Endothelial cell of umbilical vein (primary cell): ENCODE data around the gene DGKI. TPM values are rescaled to one million over a fixed set of nuclear protein-coding genes. Genes with fewer than 3 reads are reported as not detected.

Source experiments
- BruUV-seq: library from RNA; stranded (reverse); fragments of 400-500 nt; replicated peaks from 2 replicates; lab custom pipeline; 2021; lab: Mats Ljungman, UMichigan
- CTCF ChIA-PET: fragments of 300-600, 350-600 bp; sonication (Branson Sonifier 250); formaldehyde crosslinking; loops from one replicate; lab custom pipeline; 2021; ENCODE audit warnings: antibody characterized with exemption, inconsistent platforms; lab: Charles Lee
- POLR2A ChIA-PET: fragments of 300-600, 350-600 bp; sonication (Branson Sonifier 250); formaldehyde crosslinking; loops from one replicate; lab custom pipeline; 2021; ENCODE audit warnings: antibody characterized with exemption, inconsistent platforms; lab: Charles Lee
- DNase-seq: peaks from one replicate; pipeline ENCODE4 v3.0.0-alpha.2; 2011; ENCODE audit warnings: low read depth, low spot score
- FAIRE-seq: peaks from 2 replicates; lab custom pipeline; 2011; peaks lifted over from hg19 to GRCh38; lab: Jason Lieb, UNC
- H2AFZ ChIP-seq: 2 replicates; pipeline ENCODE4 v1.6.0; 2012; ENCODE audit warnings: low read depth, low read length, control low read depth, inconsistent platforms
- H3K27ac ChIP-seq: 2 replicates; pipeline ENCODE4 v1.5.1; 2011; ENCODE audit warnings: low read depth, mild to moderate bottlenecking, control low read depth, low read length, moderate library complexity; ENCODE audit not compliant: insufficient read depth
- H3K27me3 ChIP-seq, 2 experiments: 2 replicates each; pipeline versions ENCODE4 v1.6.0 to v1.6.1; 2011; ENCODE audit warnings: low read length in 2 of 2, mixed read lengths in 1 of 2; ENCODE audit not compliant: control insufficient read depth in 2 of 2, insufficient read depth in 2 of 2
- H3K36me3 ChIP-seq, 2 experiments: 2 replicates in 1 of 2; 3 replicates in 1 of 2; pipeline ENCODE4 v1.5.1; 2011; ENCODE audit warnings: low read length in 2 of 2, mild to moderate bottlenecking in 1 of 2, moderate library complexity in 1 of 2; ENCODE audit not compliant: control insufficient read depth in 2 of 2, insufficient read depth in 2 of 2; ENCODE audit errors: extremely low read depth in 1 of 2
- H3K4me1 ChIP-seq: 3 replicates; pipeline ENCODE4 v1.5.1; 2011; ENCODE audit warnings: mild to moderate bottlenecking, low read length; ENCODE audit not compliant: control insufficient read depth, insufficient read depth; ENCODE audit errors: extremely low read depth
- H3K4me2 ChIP-seq: 2 replicates; pipeline ENCODE4 v1.6.1; 2011; ENCODE audit warnings: low read length, control low read depth, mixed read lengths; ENCODE audit not compliant: insufficient read depth
- H3K4me3 ChIP-seq, 3 experiments: fragments of 200-600 bp in 1 of 3; sonication (generic), shearing (Covaris generic) in 1 of 3; replicated peaks in 1 of 3; 2 replicates each; pipeline ENCODE4 v1.5.1; 2011 to 2016; ENCODE audit warnings: control low read depth in 3 of 3, low read length in 3 of 3, mild to moderate bottlenecking in 2 of 3, inconsistent platforms in 1 of 3, low read depth in 1 of 3, moderate library complexity in 1 of 3; ENCODE audit not compliant: insufficient read depth in 1 of 3
- H3K79me2 ChIP-seq: 2 replicates; pipeline ENCODE4 v1.6.0; 2012; ENCODE audit warnings: low read length, inconsistent platforms; ENCODE audit not compliant: control insufficient read depth, insufficient read depth
- H3K9ac ChIP-seq: replicated peaks from 2 replicates; pipeline ENCODE3; 2011; ENCODE audit warnings: low read length, control low read depth; ENCODE audit not compliant: insufficient read depth; ENCODE audit errors: extremely low read depth
- H3K9me1 ChIP-seq: replicated peaks from 3 replicates; pipeline ENCODE4 v1.6.0; 2011; ENCODE audit warnings: mild to moderate bottlenecking, low read length; ENCODE audit not compliant: control insufficient read depth, insufficient read depth; ENCODE audit errors: extremely low read depth
- H3K9me3 ChIP-seq: replicated peaks from 2 replicates; pipeline ENCODE4 v1.5.1; 2012; ENCODE audit warnings: low read length, inconsistent platforms; ENCODE audit not compliant: control insufficient read depth, insufficient read depth
- H4K20me1 ChIP-seq: replicated peaks from 2 replicates; pipeline ENCODE3; 2011; ENCODE audit warnings: mild to moderate bottlenecking, low read length; ENCODE audit not compliant: control insufficient read depth, insufficient read depth; ENCODE audit errors: extremely low read depth
- EZH2 ChIP-seq: IDR thresholded peaks from 2 replicates; pipeline ENCODE4 v1.6.1; 2012; ENCODE audit warnings: borderline replicate concordance, low read depth, mild to moderate bottlenecking, moderate library complexity, low read length, inconsistent platforms; ENCODE audit not compliant: severe bottlenecking
- FOS ChIP-seq: IDR thresholded peaks from 2 replicates; pipeline ENCODE4 v1.6.1; 2011; ENCODE audit warnings: mild to moderate bottlenecking, low read length, moderate library complexity, borderline replicate concordance; ENCODE audit not compliant: insufficient read depth
- GATA2 ChIP-seq: IDR thresholded peaks from 2 replicates; pipeline ENCODE4 v1.7.0; 2011; ENCODE audit warnings: low read depth, mild to moderate bottlenecking, moderate library complexity, mixed read lengths, low read length; ENCODE audit not compliant: insufficient read length, insufficient read depth
- JUN ChIP-seq: IDR thresholded peaks from 2 replicates; pipeline ENCODE4 v1.6.1; 2011; ENCODE audit warnings: borderline replicate concordance, low read depth; ENCODE audit not compliant: insufficient read length, insufficient read depth
- MYC ChIP-seq: IDR thresholded peaks from one replicate; pipeline ENCODE4 v1.6.1; 2011; ENCODE audit warnings: mild to moderate bottlenecking, low read depth, low read length
- POLR2A ChIP-seq: IDR thresholded peaks from 2 replicates; pipeline ENCODE4 v1.6.1; 2012; ENCODE audit warnings: low read depth, mild to moderate bottlenecking, control low read depth, low read length
- POLR2AphosphoS5 ChIP-seq: IDR thresholded peaks from 2 replicates; pipeline ENCODE4 v1.6.1; 2012; ENCODE audit warnings: low read depth, mild to moderate bottlenecking, control low read depth, low read length, moderate library complexity; ENCODE audit not compliant: insufficient read depth
- dilution Hi-C: fragments of 300-500 bp; cut with MboI; formaldehyde crosslinking; loops from one replicate; pipeline ENCODE4 v1.15.0; 2019; ENCODE audit warnings: low sequenced_read_pairs; ENCODE audit not compliant: extremely low pct_ligation_motif_present
- intact Hi-C: fragments of 100-400 bp; cut with micrococcal nuclease; formaldehyde crosslinking; loops from one replicate; pipeline ENCODE4 v1.10.0; 2022
- polyA plus RNA-seq, 4 experiments: library from polyadenylated mRNA; depleted of rRNA in 3 of 4; stranded (reverse) in 3 of 4; unstranded in 1 of 4; fragments of >200 nt; gene quantifications; 2 replicates each; pipeline versions ENCODE4 v1.2.1 to v1.2.3, GENCODE V29; 2011 to 2012; ENCODE audit warnings: missing spikeins in 1 of 4
- total RNA-seq: library from RNA; stranded (reverse); gene quantifications from 2 replicates; pipeline ENCODE4 v1.2.3, GENCODE V29; 2021
- TF ChIP-seq, protein P1 (sequence below), 2 donors: IDR thresholded peaks; 1 replicate in 1 of 2; 2 replicates in 1 of 2; pipeline ENCODE4 v1.5.1; 2011; ENCODE audit warnings: low read length in 2 of 2, mild to moderate bottlenecking in 2 of 2, moderate library complexity in 2 of 2, control low read depth in 1 of 2, inconsistent platforms in 1 of 2, low read depth in 1 of 2; ENCODE audit not compliant: insufficient read depth in 1 of 2; ENCODE audit errors: extremely low read depth in 1 of 2
- TF ChIP-seq, protein P2 (sequence below): IDR thresholded peaks from 2 replicates; pipeline ENCODE4 v1.6.1; 2011; ENCODE audit not compliant: insufficient read depth, insufficient read length

Gene DGKI
- total and polyA plus RNA-seq, 2 donors (not counting 3 experiments of a cell fraction or from before 2014, with no cell fraction given) = 0.11 to 0.51 TPM

DNA sequence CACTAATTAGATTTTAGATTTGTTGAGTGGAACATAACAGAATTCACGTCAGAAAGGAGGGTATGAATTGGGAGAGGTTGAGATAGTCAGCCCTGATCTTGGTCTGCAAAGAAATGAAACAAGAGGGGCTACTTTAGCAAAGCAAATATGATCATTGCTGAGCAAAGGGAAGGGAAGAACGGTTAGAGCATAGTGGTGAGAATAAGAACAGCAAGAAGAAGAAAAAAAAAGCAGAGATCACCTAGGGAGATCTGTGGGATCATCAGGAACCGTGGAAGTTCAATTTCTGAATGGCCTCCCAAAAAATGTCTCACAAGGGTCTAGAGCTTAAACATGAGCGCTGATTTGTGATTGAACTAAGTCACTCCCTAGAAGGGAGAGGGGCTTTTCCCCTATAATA, 156.1 kb downstream of the DGKI start:
- ChIA-PET CTCF (no interaction called here), POLR2A (no interaction called here)
- H3K36me3 ChIP-seq = no peaks in the 10 kb centered on the region
- dilution Hi-C loops (no loop called here), intact Hi-C loops (no loop called here)
- peaks cover 7% of the 10 kb centered on the region for H3K4me1 ChIP-seq
- DNase-seq (no peak), FAIRE-seq (no peak)
- TF ChIP-seq GATA2 (no peak), POLR2A (no peak), MYC (no peak), JUN (no peak), FOS (no peak), EZH2 (no peak), POLR2AphosphoS5 (no peak)
- TF ChIP-seq, protein P1, sequence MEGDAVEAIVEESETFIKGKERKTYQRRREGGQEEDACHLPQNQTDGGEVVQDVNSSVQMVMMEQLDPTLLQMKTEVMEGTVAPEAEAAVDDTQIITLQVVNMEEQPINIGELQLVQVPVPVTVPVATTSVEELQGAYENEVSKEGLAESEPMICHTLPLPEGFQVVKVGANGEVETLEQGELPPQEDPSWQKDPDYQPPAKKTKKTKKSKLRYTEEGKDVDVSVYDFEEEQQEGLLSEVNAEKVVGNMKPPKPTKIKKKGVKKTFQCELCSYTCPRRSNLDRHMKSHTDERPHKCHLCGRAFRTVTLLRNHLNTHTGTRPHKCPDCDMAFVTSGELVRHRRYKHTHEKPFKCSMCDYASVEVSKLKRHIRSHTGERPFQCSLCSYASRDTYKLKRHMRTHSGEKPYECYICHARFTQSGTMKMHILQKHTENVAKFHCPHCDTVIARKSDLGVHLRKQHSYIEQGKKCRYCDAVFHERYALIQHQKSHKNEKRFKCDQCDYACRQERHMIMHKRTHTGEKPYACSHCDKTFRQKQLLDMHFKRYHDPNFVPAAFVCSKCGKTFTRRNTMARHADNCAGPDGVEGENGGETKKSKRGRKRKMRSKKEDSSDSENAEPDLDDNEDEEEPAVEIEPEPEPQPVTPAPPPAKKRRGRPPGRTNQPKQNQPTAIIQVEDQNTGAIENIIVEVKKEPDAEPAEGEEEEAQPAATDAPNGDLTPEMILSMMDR (IDR thresholded peaks at IDR 0.05; ENCODE audit: extremely low read depth in 1 of 2, insufficient read depth in 1 of 2, low read depth in 1 of 2, low read length in 2 of 2) = no peak
- TF ChIP-seq, protein P2, sequence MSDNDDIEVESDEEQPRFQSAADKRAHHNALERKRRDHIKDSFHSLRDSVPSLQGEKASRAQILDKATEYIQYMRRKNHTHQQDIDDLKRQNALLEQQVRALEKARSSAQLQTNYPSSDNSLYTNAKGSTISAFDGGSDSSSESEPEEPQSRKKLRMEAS = no peak
- H3K4me3 ChIP-seq = no peak overlapping the region
- H3K9me1 ChIP-seq = no peaks in the 10 kb centered on the region
- no peaks in the 10 kb centered on the region for H3K27me3 ChIP-seq
- no peaks in the 10 kb centered on the region for H3K79me2 ChIP-seq
- H2AFZ ChIP-seq = no peak overlapping the region
- no TSS peak for BruUV-seq
- H4K20me1 ChIP-seq = no peaks in the 10 kb centered on the region
- H3K4me2 ChIP-seq = no peak overlapping the region
- H3K27ac ChIP-seq = no peak overlapping the region
- no peaks in the 10 kb centered on the region for H3K9me3 ChIP-seq
- H3K9ac ChIP-seq = no peak overlapping the region
